Neutrophil (primary cell): ENCODE data around the gene FAM227A.

ENCODE experiments used
- H3K27ac ChIP-seq: fragments of 200-600 bp; sonication (generic); 2 replicates; pipeline ENCODE4 v1.5.1; 2016; ENCODE audit warnings: mild to moderate bottlenecking, moderate library complexity
- H3K27me3 ChIP-seq: fragments of 200-600 bp; sonication (generic); 2 replicates; pipeline ENCODE4 v1.6.0; 2016; ENCODE audit warnings: mild to moderate bottlenecking
- H3K36me3 ChIP-seq: fragments of 200-600 bp; sonication (generic); 2 replicates; pipeline ENCODE4 v1.5.1; 2017
- H3K4me1 ChIP-seq, 2 experiments: fragments of 200-600 bp in 1 of 2; sonication (generic) in 1 of 2; 1 replicate in 1 of 2; 2 replicates in 1 of 2; pipeline versions ENCODE4 v1.5.1 to v1.6.1; 2013 to 2016; ENCODE audit warnings: low read depth in 1 of 2, low read length in 1 of 2, mild to moderate bottlenecking in 1 of 2, moderate library complexity in 1 of 2; ENCODE audit not compliant: control insufficient read depth in 1 of 2, insufficient read depth in 1 of 2
- H3K4me3 ChIP-seq, 2 experiments: fragments of 200-600 bp in 1 of 2; sonication (generic) in 1 of 2; 1 replicate in 1 of 2; 2 replicates in 1 of 2; pipeline ENCODE4 v1.5.1; 2013 to 2016; ENCODE audit warnings: low read depth in 1 of 2, low read length in 1 of 2, mild to moderate bottlenecking in 1 of 2, moderate library complexity in 1 of 2
- H3K9me3 ChIP-seq: fragments of 200-600 bp; sonication (generic); 2 replicates; pipeline ENCODE4 v1.5.1; 2016
- TF ChIP-seq, protein P1 (sequence below): fragments of 200-600 bp; sonication (generic); IDR thresholded peaks from 2 replicates; pipeline ENCODE4 v1.5.1; 2016; ENCODE audit warnings: antibody characterized with exemption

FAM227A gene

DNA sequence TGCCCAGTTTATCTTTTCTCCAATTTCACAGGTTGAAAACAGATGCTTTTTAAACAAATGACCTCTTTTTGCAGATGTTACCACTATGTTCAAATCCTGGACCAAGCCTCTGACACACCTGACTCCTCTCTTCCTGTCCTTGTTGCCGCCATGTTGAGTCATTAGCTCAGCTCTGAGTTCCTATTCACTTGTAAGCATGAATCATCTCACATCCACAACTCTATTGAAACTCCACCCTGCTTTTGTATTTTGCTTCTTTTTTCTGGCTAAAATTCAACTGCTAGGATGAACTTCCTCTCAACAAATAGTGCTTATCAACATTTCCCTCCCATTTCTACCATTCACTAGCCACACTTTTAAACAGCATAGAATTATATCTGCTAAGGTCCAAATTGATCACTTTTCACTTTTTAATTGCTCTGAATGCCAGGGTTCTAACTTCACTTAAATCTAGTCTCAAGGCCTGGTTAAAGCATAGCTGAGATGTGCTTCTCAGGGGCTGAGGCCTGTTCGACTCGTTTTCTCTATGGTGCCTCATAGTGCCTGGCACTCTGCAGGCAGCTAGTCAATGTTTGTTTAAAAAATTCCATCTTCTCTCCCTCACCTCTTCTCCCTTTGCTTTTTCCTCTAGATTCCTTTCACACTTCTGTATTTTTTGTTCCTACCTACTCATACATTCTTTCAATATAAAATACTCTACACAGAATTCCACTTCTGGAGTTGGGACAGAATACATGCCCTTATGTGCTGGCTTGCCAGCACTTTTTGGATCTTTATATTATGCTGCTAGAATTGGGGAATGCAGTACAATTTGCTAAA lies 40.6 kb upstream of the FAM227A start:
- no peaks in the 10 kb centered on the region for H3K27me3 ChIP-seq
- H3K9me3 ChIP-seq = no peaks in the 10 kb centered on the region
- no peak overlapping the region for H3K4me3 ChIP-seq
- TF ChIP-seq, protein P1, sequence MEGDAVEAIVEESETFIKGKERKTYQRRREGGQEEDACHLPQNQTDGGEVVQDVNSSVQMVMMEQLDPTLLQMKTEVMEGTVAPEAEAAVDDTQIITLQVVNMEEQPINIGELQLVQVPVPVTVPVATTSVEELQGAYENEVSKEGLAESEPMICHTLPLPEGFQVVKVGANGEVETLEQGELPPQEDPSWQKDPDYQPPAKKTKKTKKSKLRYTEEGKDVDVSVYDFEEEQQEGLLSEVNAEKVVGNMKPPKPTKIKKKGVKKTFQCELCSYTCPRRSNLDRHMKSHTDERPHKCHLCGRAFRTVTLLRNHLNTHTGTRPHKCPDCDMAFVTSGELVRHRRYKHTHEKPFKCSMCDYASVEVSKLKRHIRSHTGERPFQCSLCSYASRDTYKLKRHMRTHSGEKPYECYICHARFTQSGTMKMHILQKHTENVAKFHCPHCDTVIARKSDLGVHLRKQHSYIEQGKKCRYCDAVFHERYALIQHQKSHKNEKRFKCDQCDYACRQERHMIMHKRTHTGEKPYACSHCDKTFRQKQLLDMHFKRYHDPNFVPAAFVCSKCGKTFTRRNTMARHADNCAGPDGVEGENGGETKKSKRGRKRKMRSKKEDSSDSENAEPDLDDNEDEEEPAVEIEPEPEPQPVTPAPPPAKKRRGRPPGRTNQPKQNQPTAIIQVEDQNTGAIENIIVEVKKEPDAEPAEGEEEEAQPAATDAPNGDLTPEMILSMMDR = no peak
- H3K27ac ChIP-seq = peak overlapping the region; percentile 30
- peaks cover 30 to 34% of the 10 kb centered on the region in 2 experiments for H3K4me1 ChIP-seq
- H3K36me3 ChIP-seq = no peaks in the 10 kb centered on the region

DNA sequence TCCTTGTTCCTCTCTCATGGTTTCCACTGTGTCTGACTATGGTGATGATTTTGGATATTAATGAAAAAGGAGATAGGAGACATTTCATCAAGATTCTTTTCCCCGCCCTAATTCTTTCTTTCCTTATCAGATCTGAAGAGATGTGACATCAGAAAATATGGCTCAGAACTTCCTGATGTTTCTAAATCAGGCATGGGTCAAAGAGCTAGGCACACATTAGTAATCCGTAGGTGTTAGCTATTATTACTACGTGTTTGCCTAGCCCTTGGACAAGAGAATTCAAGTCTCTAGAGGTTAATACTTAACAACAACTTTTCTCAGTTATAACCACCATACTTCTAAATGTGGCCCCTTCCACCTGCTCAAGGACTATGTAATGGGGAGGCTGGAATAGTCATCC lies 38.7 kb upstream of the FAM227A start:
- peaks cover 21 to 22% of the 10 kb centered on the region in 2 experiments for H3K4me1 ChIP-seq
- H3K27me3 ChIP-seq = no peaks in the 10 kb centered on the region
- no peak overlapping the region for H3K4me3 ChIP-seq
- TF ChIP-seq, protein P1 = no peak
- H3K9me3 ChIP-seq = no peaks in the 10 kb centered on the region
- H3K36me3 ChIP-seq = no peaks in the 10 kb centered on the region
- H3K27ac ChIP-seq = no peak overlapping the region

DNA sequence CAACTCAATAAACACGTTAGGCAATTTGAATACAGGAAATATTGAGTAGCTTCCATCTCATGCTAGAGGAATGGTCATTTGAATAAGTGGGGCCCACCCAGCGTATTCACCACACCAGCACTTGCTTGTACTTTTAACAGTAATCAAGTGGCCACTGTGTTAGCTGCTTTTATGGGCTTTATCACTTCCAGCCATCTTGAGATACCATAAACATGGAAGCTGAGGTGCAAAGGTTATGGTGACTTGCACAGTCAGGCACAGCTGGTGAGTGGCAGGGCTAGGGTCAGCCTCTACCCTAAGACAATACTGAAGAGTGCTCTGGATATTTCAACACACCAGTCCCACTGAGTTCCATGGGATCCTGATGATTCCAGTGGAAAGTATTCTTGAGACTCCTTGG lies 37.9 kb upstream of the FAM227A start:
- Histone ChIP-seq H3K9me3 (no peaks in the 10 kb centered on the region), H3K27me3 (no peaks in the 10 kb centered on the region), H3K4me1 (peaks cover 21 to 22% of the 10 kb centered on the region in 2 experiments), H3K36me3 (peaks cover under 1% of the 10 kb centered on the region), H3K4me3 (no peak overlapping the region), H3K27ac (no peak overlapping the region)
- TF ChIP-seq, protein P1 = no peak

DNA sequence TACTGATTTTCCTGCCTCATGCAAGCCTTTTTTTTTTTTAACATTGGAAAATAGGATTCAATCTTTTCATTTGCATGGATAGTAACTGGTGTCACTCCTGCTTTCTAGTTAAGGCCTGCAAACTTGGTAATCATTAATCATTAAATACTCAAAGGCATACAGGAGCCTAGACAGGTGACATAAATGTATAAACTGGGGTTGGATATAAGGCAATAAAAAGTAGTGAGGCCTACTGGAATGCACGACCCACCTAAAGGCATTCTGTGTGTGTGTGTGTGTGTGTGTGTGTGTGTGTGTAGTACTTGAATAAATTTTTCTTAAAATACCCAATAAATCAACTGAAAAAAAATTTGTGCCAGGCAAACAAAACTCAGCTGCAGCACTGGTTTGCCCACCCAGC lies 33.5 kb upstream of the FAM227A start:
- Histone ChIP-seq H3K27me3 (no peaks in the 10 kb centered on the region), H3K9me3 (no peaks in the 10 kb centered on the region), H3K4me3 (no peak overlapping the region), H3K4me1 (peaks cover 12 to 15% of the 10 kb centered on the region in 2 experiments), H3K27ac (no peak overlapping the region), H3K36me3 (peaks cover 32% of the 10 kb centered on the region)
- TF ChIP-seq, protein P1 = no peak

DNA sequence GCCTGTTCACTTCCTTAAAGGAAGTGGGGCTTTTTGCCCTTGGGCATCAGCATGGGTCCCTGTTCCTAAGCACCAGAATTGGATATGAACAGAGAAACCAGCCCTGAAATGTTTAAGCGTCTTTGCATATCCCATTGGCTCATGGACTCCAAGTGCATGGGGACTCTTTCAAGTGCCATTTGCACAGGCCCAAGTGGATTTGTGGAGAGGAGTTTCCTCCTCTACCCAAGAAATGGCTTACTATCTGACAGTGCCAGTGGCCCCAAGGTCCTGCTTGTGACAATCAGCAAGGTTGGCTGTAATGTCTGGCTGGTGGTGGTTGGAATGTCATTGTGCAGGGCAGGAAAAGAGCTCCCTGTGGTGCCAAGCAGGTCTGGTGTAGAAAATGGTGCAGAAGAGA lies 29.6 kb upstream of the FAM227A start:
- Histone ChIP-seq H3K4me1 (peaks cover 26 to 27% of the 10 kb centered on the region in 2 experiments), H3K36me3 (peaks cover 32% of the 10 kb centered on the region), H3K27ac (no peak overlapping the region), H3K4me3 (no peak overlapping the region), H3K27me3 (no peaks in the 10 kb centered on the region), H3K9me3 (no peaks in the 10 kb centered on the region)
- TF ChIP-seq, protein P1 = no peak
